22Rv1 (cell line): Measurements from ENCODE around the gene SLX4.

ENCODE experiments used
- ZFX ChIP-seq: fragments of 450-650 bp; IDR thresholded peaks from 2 replicates; pipeline ENCODE4 v1.6.1; 2017; ENCODE audit warnings: antibody characterized with exemption, borderline replicate concordance
- TF ChIP-seq, protein P1 (sequence below): fragments of 450-650 bp; IDR thresholded peaks from 2 replicates; pipeline ENCODE4 v1.5.1; 2017; ENCODE audit warnings: mild to moderate bottlenecking

DNA sequence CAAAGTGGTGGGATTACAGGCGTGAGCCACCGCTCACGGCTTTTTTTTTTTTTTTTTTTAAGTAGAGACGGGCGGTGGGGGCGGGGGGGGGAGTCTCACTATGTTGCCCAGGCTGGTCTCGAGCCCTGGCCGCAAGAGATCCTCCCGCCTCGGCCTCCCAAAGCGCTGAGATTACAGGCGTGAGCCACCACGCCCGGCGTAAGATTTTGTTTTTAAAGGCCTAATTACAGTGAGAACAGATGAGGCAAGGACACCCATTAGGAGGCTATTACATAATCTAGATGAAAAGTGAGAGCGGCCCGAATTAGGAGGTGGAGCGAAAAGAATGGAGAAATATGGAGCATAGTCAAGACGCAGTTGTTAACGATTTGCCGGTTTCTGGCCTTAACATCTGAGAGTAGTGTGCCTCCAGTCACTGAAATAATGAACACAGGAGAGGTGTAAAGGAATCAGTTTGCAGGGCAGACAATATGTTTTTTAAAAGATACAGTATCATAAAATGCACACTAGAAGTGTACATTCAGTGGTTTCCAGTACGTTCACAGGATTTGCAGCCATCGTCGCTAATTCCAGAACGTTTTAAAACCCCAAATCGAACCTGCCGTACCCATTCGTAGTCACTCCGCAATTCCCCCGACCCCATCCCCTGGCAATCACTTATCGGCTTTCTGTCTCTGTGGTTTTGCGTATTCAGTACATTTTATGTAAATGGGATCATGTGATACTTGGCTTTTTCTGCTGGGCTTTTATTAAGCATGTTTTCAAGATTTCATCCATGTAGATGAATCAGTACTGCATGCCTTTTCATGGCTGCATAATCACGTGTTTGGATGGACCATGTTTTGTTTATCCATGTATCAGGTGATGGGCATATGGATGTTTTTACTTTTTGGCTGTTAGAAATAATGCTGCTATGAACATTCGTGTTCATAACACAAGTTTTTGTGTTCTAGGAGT, 1.4 kb upstream of the SLX4 start:
- TF ChIP-seq, protein P1, sequence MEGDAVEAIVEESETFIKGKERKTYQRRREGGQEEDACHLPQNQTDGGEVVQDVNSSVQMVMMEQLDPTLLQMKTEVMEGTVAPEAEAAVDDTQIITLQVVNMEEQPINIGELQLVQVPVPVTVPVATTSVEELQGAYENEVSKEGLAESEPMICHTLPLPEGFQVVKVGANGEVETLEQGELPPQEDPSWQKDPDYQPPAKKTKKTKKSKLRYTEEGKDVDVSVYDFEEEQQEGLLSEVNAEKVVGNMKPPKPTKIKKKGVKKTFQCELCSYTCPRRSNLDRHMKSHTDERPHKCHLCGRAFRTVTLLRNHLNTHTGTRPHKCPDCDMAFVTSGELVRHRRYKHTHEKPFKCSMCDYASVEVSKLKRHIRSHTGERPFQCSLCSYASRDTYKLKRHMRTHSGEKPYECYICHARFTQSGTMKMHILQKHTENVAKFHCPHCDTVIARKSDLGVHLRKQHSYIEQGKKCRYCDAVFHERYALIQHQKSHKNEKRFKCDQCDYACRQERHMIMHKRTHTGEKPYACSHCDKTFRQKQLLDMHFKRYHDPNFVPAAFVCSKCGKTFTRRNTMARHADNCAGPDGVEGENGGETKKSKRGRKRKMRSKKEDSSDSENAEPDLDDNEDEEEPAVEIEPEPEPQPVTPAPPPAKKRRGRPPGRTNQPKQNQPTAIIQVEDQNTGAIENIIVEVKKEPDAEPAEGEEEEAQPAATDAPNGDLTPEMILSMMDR, result no peak
- TF ChIP-seq ZFX, result no peak
